NT2/D1 (cell line): ENCODE data around the gene LYPD5.

Experiments used
- DNase-seq: peaks from one replicate; pipeline ENCODE4 v3.0.0-alpha.2; 2011; ENCODE audit warnings: low read depth, low spot score
- H3K27me3 ChIP-seq: 2 replicates; pipeline ENCODE4 v1.6.0; 2011; ENCODE audit warnings: mild to moderate bottlenecking; ENCODE audit not compliant: insufficient read length, insufficient read depth
- H3K36me3 ChIP-seq: 2 replicates; pipeline ENCODE4 v1.6.1; 2011; ENCODE audit warnings: mild to moderate bottlenecking, low read length, mixed read lengths; ENCODE audit not compliant: insufficient read depth, insufficient read length
- H3K4me1 ChIP-seq: 2 replicates; pipeline ENCODE4 v1.5.1; 2011; ENCODE audit not compliant: insufficient read depth, insufficient read length
- H3K4me3 ChIP-seq: 2 replicates; pipeline ENCODE4 v1.5.1; 2011; ENCODE audit warnings: low read depth; ENCODE audit not compliant: insufficient read length
- H3K9ac ChIP-seq: 2 replicates; pipeline ENCODE4 v1.6.0; 2011; ENCODE audit warnings: low read depth; ENCODE audit not compliant: insufficient read length
- H3K9me3 ChIP-seq: 2 replicates; pipeline ENCODE4 v1.5.1; 2011; ENCODE audit warnings: mild to moderate bottlenecking, low read length; ENCODE audit not compliant: insufficient read depth
- SUZ12 ChIP-seq: IDR thresholded peaks from 2 replicates; pipeline ENCODE4 v1.6.1; 2011; ENCODE audit not compliant: insufficient read length, insufficient read depth; ENCODE audit errors: extremely low read depth
- YY1 ChIP-seq: IDR thresholded peaks from 2 replicates; pipeline ENCODE4 v1.6.1; 2011; ENCODE audit not compliant: insufficient read length, insufficient read depth
- ZNF274 ChIP-seq: IDR thresholded peaks from 2 replicates; pipeline ENCODE4 v1.6.1; 2011; ENCODE audit warnings: mild to moderate bottlenecking, low read depth, low read length

LYPD5 gene

GRCh38 chr19:43789029-43789428 is 13.2 kb downstream of the LYPD5 start:
- Histone ChIP-seq H3K36me3 (no peaks in the 10 kb centered on the region), H3K4me1 (peaks cover 2% of the 10 kb centered on the region), H3K27me3 (no peaks in the 10 kb centered on the region), H3K4me3 (no peak overlapping the region), H3K9ac (no peak overlapping the region), H3K9me3 (no peaks in the 10 kb centered on the region)
- no peak for TF ChIP-seq ZNF274
- TF ChIP-seq YY1: no peak
- no peak for TF ChIP-seq SUZ12
- no peak for DNase-seq

- Histone ChIP-seq H3K4me3 (no peak overlapping the region), H3K9ac (no peak overlapping the region), H3K9me3 (no peaks in the 10 kb centered on the region), H3K27me3 (no peaks in the 10 kb centered on the region), H3K36me3 (no peaks in the 10 kb centered on the region), H3K4me1 (peaks cover 2% of the 10 kb centered on the region)
- DNase-seq: no peak
- TF ChIP-seq YY1: no peak
- TF ChIP-seq SUZ12: no peak
- no peak for TF ChIP-seq ZNF274
Observed at GRCh38 chr19:43786665-43787064, 15.6 kb downstream of the LYPD5 start.

GRCh38 chr19:43784981-43785808 is 17.1 kb downstream of the LYPD5 start:
- TF ChIP-seq YY1: no peak
- TF ChIP-seq ZNF274: no peak
- no peak for TF ChIP-seq SUZ12
- Histone ChIP-seq H3K9me3 (no peaks in the 10 kb centered on the region), H3K4me1 (peaks cover 5% of the 10 kb centered on the region), H3K4me3 (no peak overlapping the region), H3K27me3 (no peaks in the 10 kb centered on the region), H3K9ac (no peak overlapping the region), H3K36me3 (no peaks in the 10 kb centered on the region)
- no peak for DNase-seq

GRCh38 chr19:43784241-43784980 is 17.8 kb downstream of the LYPD5 start:
- Histone ChIP-seq H3K9me3 (no peaks in the 10 kb centered on the region), H3K4me1 (peaks cover 5% of the 10 kb centered on the region), H3K9ac (no peak overlapping the region), H3K27me3 (no peaks in the 10 kb centered on the region), H3K4me3 (no peak overlapping the region), H3K36me3 (no peaks in the 10 kb centered on the region)
- no peak for DNase-seq
- TF ChIP-seq ZNF274: no peak

- no peaks in the 10 kb centered on the region for H3K9me3 ChIP-seq
- H3K4me1 ChIP-seq: peaks cover 5% of the 10 kb centered on the region
- H3K27me3 ChIP-seq: no peaks in the 10 kb centered on the region
- no peak overlapping the region for H3K4me3 ChIP-seq
- no peak overlapping the region for H3K9ac ChIP-seq
- TF ChIP-seq ZNF274 (no peak), SUZ12 (no peak), YY1 (no peak)
- DNase-seq: no peak
- H3K36me3 ChIP-seq: no peaks in the 10 kb centered on the region
Observed at GRCh38 chr19:43783636-43784035, 18.6 kb downstream of the LYPD5 start.

GRCh38 chr19:43782689-43783231 is 19.5 kb downstream of the LYPD5 start:
- H3K9me3 ChIP-seq: no peaks in the 10 kb centered on the region
- no peak overlapping the region for H3K4me3 ChIP-seq
- peaks cover 5% of the 10 kb centered on the region for H3K4me1 ChIP-seq
- H3K9ac ChIP-seq: no peak overlapping the region
- no peaks in the 10 kb centered on the region for H3K27me3 ChIP-seq
- TF ChIP-seq SUZ12: no peak
- TF ChIP-seq YY1: no peak
- no peak for TF ChIP-seq ZNF274
- H3K36me3 ChIP-seq: no peaks in the 10 kb centered on the region
- DNase-seq: no peak

- Histone ChIP-seq H3K9me3 (no peaks in the 10 kb centered on the region), H3K9ac (no peak overlapping the region), H3K27me3 (no peaks in the 10 kb centered on the region), H3K4me3 (no peak overlapping the region), H3K4me1 (peaks cover 6% of the 10 kb centered on the region), H3K36me3 (no peaks in the 10 kb centered on the region)
- TF ChIP-seq ZNF274 (no peak), YY1 (no peak), SUZ12 (no peak)
- DNase-seq: no peak
Observed at GRCh38 chr19:43782311-43782660, 20.0 kb downstream of the LYPD5 start.
